Suprapubic skin (tissue), 4 donors: ENCODE data around the gene SNX6.

Experiments used
- CTCF ChIP-seq, 2 donors: fragments of 200-600 bp in 1 of 2; fragments of 450-650 bp in 1 of 2; sonication (generic) in 1 of 2; IDR thresholded peaks; one replicate each; pipeline ENCODE4 v1.5.1; 2016 to 2019; ENCODE audit warnings: antibody characterized with exemption in 2 of 2, mild to moderate bottlenecking in 1 of 2, moderate library complexity in 1 of 2
- EP300 ChIP-seq: sonication (generic); formaldehyde crosslinking; IDR thresholded peaks from one replicate; pipeline ENCODE4 v1.6.1; 2017; ENCODE audit warnings: antibody characterized with exemption
- POLR2A ChIP-seq, 2 donors: fragments of 450-650 bp; IDR thresholded peaks; one replicate each; pipeline ENCODE4 v1.6.1; 2017; ENCODE audit warnings: antibody characterized with exemption in 2 of 2, mild to moderate bottlenecking in 2 of 2, moderate library complexity in 2 of 2
- POLR2AphosphoS5 ChIP-seq, 3 donors: sonication (generic); formaldehyde crosslinking; IDR thresholded peaks; one replicate each; pipeline ENCODE4 v1.6.1; 2017; ENCODE audit warnings: antibody characterized with exemption in 3 of 3

DNA sequence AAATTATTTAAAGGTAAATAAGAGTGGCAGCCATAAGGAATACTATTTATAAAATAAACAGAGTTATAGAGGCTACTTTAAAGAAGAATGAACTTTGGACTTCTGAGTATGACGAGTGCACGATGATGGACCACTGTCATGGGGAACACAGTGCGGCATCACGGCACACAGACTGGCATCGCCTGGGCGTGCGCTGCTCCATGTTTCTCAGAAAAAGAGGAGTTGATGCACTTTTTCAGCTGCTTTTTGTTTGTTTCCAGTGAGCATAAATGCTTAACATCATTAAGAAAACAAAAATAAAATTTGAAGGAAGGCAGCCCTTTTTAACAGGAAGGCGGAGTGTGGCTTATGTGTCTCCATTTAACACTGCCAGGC, 67.2 kb downstream of the SNX6 start:
- TF ChIP-seq CTCF (IDR thresholded peaks at IDR 0.05) = no peak
- no peak for TF ChIP-seq POLR2AphosphoS5 (IDR thresholded peaks at IDR 0.05)
- no peak for TF ChIP-seq POLR2A (IDR thresholded peaks at IDR 0.05)
- no peak for TF ChIP-seq EP300
